Measurements from ENCODE around the gene PPP1R2.
"Not testable (repeated sequence)": the region's sequence is repeated elsewhere in the genome, so short reads cannot be mapped to it uniquely, and the experiment has no call there.

PPP1R2 gene
- long read RNA-seq, transcript PPP1R2-206 (6 exons, 3,450 nt) = major isoform, 340 of 385 reads
- long read RNA-seq, transcript PPP1R2-203 (5 exons, 839 nt) = minor isoform, 9 of 385 reads
- long read RNA-seq, partial matches to known transcripts = 1 of 385 reads
- long read RNA-seq, other reads (novel, unspliced or antisense) = 32 of 385 reads

DNA sequence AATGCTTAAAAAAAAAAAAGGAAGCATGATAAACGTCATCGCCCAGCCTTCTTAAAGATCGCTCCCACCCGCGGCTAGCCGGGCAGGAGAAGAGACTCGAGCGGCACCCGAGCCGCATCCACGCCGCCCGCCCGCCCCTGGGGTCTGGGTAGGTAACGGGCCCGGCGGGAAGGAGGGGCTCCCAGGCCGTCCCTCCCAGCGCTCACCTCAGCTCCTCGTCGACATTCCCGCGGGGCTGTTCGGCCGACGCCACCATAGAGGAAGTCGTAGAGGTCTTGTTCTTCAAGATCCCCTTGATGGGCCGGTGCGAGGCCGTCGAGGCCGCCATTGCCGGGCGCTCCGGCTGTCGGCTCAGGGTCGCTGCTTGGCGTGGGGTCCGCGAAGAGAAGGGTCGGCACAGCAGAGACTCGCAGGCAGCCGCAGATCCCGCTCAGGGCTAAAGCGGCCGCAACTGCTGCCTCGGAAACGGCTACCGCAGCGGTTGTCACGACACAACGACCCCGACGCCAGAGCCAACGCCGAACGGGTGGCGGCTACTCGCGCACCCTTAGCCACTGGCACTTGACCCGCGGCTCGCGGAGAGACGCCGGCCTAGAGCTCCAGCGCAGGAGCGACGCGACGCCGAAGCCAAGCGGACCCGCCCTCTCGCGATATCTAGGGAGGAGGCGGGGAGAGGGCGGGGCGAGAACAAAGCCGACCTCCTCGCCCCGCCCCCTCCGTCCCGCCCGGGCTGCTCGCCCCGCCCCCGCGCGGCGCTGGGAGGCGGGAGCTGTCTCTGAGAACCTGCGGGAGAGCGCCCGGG is at the start of gene PPP1R2:
Gene PPP1R2 (minus strand): TSS at position 628 of the 802 bp plus-strand sequence. CDS start 300 bp downstream, at position 328.
- H3K27ac ChIP-seq (replicated peaks) = peak within 1 kb of the TSS; percentile 93
- H3K27me3 ChIP-seq (ENCODE audit: insufficient read depth, poor library complexity, severe bottlenecking) = peaks cover 11% of the 10 kb centered on the region
- peak within 1 kb of the TSS; percentile 78 for H3K4me3 ChIP-seq (replicated peaks; ENCODE audit: insufficient read depth, low read length)
- peak; percentile 77; the same call in 1 of the 2 replicates for TF ChIP-seq POLR2AphosphoS5 (IDR thresholded peaks at IDR 0.05; ENCODE audit: low read depth)
- TF ChIP-seq SPI1 (IDR thresholded peaks at IDR 0.05; ENCODE audit: borderline replicate concordance, low read depth) = peak; percentile 46; the same call in 1 of the 2 replicates
- no peak for TF ChIP-seq GABPA (IDR thresholded peaks at IDR 0.05; ENCODE audit: low read depth)
- DNase-seq (ENCODE audit: low read depth in 1 of 2, low spot score in 1 of 2) = peak; percentile 75 to 82

DNA sequence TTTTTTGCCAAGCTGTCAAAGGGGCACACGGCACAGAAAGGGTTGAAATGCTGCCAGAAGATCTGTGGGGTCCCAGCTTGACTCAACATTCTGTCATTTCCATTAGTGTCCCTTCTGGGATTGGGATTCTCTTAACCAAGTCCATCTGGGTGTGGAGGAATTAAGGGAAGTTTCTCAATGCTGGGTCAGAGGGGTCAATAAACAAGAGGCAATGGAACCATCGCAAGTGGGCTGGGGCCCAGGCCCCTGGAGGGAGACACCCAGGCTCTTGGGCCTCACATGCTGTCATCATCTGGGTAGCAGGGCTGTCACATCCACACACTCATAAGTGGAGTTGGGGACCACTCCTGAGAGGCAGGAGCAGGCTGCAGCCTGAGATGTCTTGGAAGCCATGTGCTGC is 48.7 kb upstream of the PPP1R2 start:
- DNase-seq (ENCODE audit: low read depth in 1 of 2, low spot score in 1 of 2) = no peak
- Histone ChIP-seq H3K27me3 (ENCODE audit: insufficient read depth, poor library complexity, severe bottlenecking) (peaks cover 3% of the 10 kb centered on the region), H3K4me3 (replicated peaks; ENCODE audit: insufficient read depth, low read length) (no peak overlapping the region), H3K27ac (replicated peaks) (no peak overlapping the region)
- TF ChIP-seq GABPA (IDR thresholded peaks at IDR 0.05; ENCODE audit: low read depth) (no peak), POLR2AphosphoS5 (IDR thresholded peaks at IDR 0.05; ENCODE audit: low read depth) (no peak), SPI1 (IDR thresholded peaks at IDR 0.05; ENCODE audit: borderline replicate concordance, low read depth) (no peak)
- TF ChIP-seq, protein P1, sequence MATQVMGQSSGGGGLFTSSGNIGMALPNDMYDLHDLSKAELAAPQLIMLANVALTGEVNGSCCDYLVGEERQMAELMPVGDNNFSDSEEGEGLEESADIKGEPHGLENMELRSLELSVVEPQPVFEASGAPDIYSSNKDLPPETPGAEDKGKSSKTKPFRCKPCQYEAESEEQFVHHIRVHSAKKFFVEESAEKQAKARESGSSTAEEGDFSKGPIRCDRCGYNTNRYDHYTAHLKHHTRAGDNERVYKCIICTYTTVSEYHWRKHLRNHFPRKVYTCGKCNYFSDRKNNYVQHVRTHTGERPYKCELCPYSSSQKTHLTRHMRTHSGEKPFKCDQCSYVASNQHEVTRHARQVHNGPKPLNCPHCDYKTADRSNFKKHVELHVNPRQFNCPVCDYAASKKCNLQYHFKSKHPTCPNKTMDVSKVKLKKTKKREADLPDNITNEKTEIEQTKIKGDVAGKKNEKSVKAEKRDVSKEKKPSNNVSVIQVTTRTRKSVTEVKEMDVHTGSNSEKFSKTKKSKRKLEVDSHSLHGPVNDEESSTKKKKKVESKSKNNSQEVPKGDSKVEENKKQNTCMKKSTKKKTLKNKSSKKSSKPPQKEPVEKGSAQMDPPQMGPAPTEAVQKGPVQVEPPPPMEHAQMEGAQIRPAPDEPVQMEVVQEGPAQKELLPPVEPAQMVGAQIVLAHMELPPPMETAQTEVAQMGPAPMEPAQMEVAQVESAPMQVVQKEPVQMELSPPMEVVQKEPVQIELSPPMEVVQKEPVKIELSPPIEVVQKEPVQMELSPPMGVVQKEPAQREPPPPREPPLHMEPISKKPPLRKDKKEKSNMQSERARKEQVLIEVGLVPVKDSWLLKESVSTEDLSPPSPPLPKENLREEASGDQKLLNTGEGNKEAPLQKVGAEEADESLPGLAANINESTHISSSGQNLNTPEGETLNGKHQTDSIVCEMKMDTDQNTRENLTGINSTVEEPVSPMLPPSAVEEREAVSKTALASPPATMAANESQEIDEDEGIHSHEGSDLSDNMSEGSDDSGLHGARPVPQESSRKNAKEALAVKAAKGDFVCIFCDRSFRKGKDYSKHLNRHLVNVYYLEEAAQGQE (IDR thresholded peaks at IDR 0.05; ENCODE audit: insufficient replicate concordance, low read depth) = no peak
- TF ChIP-seq, protein P2, sequence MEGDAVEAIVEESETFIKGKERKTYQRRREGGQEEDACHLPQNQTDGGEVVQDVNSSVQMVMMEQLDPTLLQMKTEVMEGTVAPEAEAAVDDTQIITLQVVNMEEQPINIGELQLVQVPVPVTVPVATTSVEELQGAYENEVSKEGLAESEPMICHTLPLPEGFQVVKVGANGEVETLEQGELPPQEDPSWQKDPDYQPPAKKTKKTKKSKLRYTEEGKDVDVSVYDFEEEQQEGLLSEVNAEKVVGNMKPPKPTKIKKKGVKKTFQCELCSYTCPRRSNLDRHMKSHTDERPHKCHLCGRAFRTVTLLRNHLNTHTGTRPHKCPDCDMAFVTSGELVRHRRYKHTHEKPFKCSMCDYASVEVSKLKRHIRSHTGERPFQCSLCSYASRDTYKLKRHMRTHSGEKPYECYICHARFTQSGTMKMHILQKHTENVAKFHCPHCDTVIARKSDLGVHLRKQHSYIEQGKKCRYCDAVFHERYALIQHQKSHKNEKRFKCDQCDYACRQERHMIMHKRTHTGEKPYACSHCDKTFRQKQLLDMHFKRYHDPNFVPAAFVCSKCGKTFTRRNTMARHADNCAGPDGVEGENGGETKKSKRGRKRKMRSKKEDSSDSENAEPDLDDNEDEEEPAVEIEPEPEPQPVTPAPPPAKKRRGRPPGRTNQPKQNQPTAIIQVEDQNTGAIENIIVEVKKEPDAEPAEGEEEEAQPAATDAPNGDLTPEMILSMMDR (IDR thresholded peaks at IDR 0.05; ENCODE audit: insufficient read depth, low read length) = no peak

DNA sequence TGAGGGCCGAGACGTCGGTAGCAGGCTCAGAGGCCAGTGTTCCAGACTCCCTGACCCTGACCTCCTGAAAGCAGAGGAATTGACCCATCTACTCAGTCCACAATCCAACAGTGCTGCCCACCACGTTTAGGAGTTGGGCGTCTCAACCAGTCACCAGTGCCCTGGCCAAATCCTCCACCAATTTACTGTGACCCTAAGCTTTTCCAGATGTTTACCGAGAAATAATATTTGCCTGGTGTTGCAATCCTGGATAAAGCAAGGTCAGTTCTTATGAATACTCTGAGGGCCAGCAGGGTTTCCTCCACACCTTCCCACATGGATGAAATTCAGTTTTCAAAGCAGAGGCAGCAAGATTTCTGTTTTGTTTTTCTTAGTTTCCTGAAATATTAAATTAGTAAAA is 48.1 kb upstream of the PPP1R2 start:
- Histone ChIP-seq H3K27me3 (ENCODE audit: insufficient read depth, poor library complexity, severe bottlenecking) (peaks cover 3% of the 10 kb centered on the region), H3K27ac (replicated peaks) (no peak overlapping the region), H3K4me3 (replicated peaks; ENCODE audit: insufficient read depth, low read length) (no peak overlapping the region)
- no peak for DNase-seq (ENCODE audit: low read depth in 1 of 2, low spot score in 1 of 2)
- TF ChIP-seq SPI1 (IDR thresholded peaks at IDR 0.05; ENCODE audit: borderline replicate concordance, low read depth) = no peak
- TF ChIP-seq POLR2AphosphoS5 (IDR thresholded peaks at IDR 0.05; ENCODE audit: low read depth) = no peak
- TF ChIP-seq GABPA (IDR thresholded peaks at IDR 0.05; ENCODE audit: low read depth) = no peak
- TF ChIP-seq, protein P1 (IDR thresholded peaks at IDR 0.05; ENCODE audit: insufficient replicate concordance, low read depth) = no peak
- TF ChIP-seq, protein P2 (IDR thresholded peaks at IDR 0.05; ENCODE audit: insufficient read depth, low read length) = no peak

DNA sequence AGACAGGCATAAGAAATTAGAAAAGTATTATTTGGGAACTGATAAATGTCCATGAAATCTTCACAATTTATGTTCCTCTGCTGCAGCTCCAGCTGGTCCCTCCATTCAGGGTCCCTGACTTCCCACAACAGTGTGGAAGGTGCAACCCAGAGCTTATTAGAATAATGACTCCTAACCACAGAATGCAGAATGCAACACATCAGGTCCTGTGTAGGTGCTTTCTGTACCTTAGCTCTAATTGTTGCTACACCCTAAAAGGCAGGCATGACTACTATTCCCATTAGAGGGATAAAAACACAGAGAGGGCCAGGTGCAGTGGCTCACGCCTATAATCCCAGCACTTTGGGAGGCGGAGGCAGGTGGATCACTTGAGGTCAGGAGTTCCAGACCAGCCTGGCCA is 47.3 kb upstream of the PPP1R2 start:
- H3K27ac ChIP-seq (replicated peaks); DNase-seq (ENCODE audit: low read depth in 1 of 2, low spot score in 1 of 2); H3K27me3 ChIP-seq (ENCODE audit: insufficient read depth, poor library complexity, severe bottlenecking); H3K4me3 ChIP-seq (replicated peaks; ENCODE audit: insufficient read depth, low read length): not testable (repeated sequence)

DNA sequence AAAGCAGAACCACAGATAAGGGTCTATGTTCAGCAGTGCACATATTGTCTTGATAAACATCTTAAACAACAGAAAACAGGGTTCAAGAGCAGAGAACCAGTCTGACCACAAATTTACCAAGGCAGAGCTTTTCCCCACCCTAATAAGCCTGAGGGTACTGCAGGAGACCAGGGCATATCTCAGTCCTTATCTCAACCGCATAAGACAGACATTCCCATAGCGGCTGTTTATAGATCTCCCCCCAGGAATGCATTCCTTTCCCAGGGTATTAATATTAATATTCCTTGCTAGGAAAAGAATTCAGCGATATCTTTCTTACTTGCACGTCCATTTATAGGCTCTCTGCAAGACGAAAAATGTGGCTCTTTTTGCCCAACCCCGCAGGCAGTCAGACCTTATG is 46.7 kb upstream of the PPP1R2 start:
- not testable (repeated sequence) for H3K27ac ChIP-seq (replicated peaks); H3K27me3 ChIP-seq (ENCODE audit: insufficient read depth, poor library complexity, severe bottlenecking); H3K4me3 ChIP-seq (replicated peaks; ENCODE audit: insufficient read depth, low read length); DNase-seq (ENCODE audit: low read depth in 1 of 2, low spot score in 1 of 2)

Measured in HL-60 (cell line).